Sigmoid colon (tissue), 7 donors: Measurements from ENCODE around the gene KCNJ6. TPM values are rescaled to one million over a fixed set of nuclear protein-coding genes. Genes with fewer than 3 reads are reported as not detected.

ENCODE experiments used
- DNase-seq: peaks from one replicate; pipeline ENCODE4 v3.0.0-alpha.2; 2019
- H3K27ac ChIP-seq, 4 donors: fragments of 200-600 bp; sonication (generic); one replicate each; pipeline ENCODE4 v1.5.1; 2016 to 2019; ENCODE audit warnings: mild to moderate bottlenecking in 1 of 4
- H3K27me3 ChIP-seq, 3 donors: fragments of 200-600 bp; sonication (generic); one replicate each; pipeline ENCODE4 v1.5.1; 2019; ENCODE audit warnings: mild to moderate bottlenecking in 1 of 3
- H3K36me3 ChIP-seq, 4 donors: fragments of 200-600 bp; sonication (generic); one replicate each; pipeline ENCODE4 v1.5.1; 2016 to 2019
- H3K4me1 ChIP-seq, 4 donors: fragments of 200-600 bp; sonication (generic); one replicate each; pipeline ENCODE4 v1.5.1; 2017 to 2019
- H3K4me3 ChIP-seq, 4 donors: fragments of 200-600 bp; sonication (generic); one replicate each; pipeline ENCODE4 v1.5.1; 2017 to 2019; ENCODE audit warnings: mild to moderate bottlenecking in 2 of 4, moderate library complexity in 1 of 4
- H3K9me3 ChIP-seq, 4 donors: fragments of 200-600 bp in 3 of 4; sonication (generic) in 3 of 4; one replicate each; pipeline versions ENCODE4 v1.5.1 to v1.6.1; 2013 to 2019
- EP300 ChIP-seq, 4 donors: sonication (generic); formaldehyde crosslinking; IDR thresholded peaks; one replicate each; pipeline ENCODE4 v1.6.1; 2017; ENCODE audit warnings: antibody characterized with exemption in 4 of 4
- POLR2A ChIP-seq, 2 donors: fragments of 450-650 bp; IDR thresholded peaks; one replicate each; pipeline ENCODE4 v1.6.1; 2016; ENCODE audit warnings: antibody characterized with exemption in 2 of 2, mild to moderate bottlenecking in 2 of 2, moderate library complexity in 2 of 2
- POLR2AphosphoS5 ChIP-seq, 4 donors: sonication (generic); formaldehyde crosslinking; IDR thresholded peaks; one replicate each; pipeline ENCODE4 v1.6.1; 2017; ENCODE audit warnings: antibody characterized with exemption in 4 of 4
- WGBS, 2 donors: extraction: QIAGEN DNeasy Blood & Tissue Kit; methylation state at CpG; one replicate each; pipeline ENCODE4 v1.1.7; 2013; 5-methylcytosine and 5-hydroxymethylcytosine counted together
- intact Hi-C: fragments of 100-400 bp; cut with DNase I; formaldehyde crosslinking; loops from one replicate; pipeline ENCODE4 v1.15.1; 2023
- polyA plus RNA-seq, 3 donors: library from polyadenylated mRNA; stranded (reverse); fragments of 200-250 nt; gene quantifications; one replicate each; pipeline ENCODE4 v1.2.3, GENCODE V29; 2013
- total RNA-seq, 4 donors: library from RNA; depleted of rRNA; stranded (reverse); fragments of >200 nt; gene quantifications; one replicate each; pipeline ENCODE4 v1.1.0, GENCODE V29; 2016
- TF ChIP-seq, protein P1 (sequence below), 4 experiments: fragments of 450-650 bp in 3 of 4; fragments of 200-600 bp in 1 of 4; IDR thresholded peaks; one replicate each; pipeline ENCODE4 v1.5.1; 2016 to 2019; ENCODE audit warnings: antibody characterized with exemption in 4 of 4, mild to moderate bottlenecking in 3 of 4, moderate library complexity in 2 of 4
- donor health status: healthy with polysubstance abuse.
- donor health status: Bipolar disorder and iron deficiency.
- donor health status: healthy.

The KCNJ6 gene
- total and polyA plus RNA-seq, 7 donors, result under 0.01 to 0.04 (median under 0.01) TPM; not detected in 2

DNA sequence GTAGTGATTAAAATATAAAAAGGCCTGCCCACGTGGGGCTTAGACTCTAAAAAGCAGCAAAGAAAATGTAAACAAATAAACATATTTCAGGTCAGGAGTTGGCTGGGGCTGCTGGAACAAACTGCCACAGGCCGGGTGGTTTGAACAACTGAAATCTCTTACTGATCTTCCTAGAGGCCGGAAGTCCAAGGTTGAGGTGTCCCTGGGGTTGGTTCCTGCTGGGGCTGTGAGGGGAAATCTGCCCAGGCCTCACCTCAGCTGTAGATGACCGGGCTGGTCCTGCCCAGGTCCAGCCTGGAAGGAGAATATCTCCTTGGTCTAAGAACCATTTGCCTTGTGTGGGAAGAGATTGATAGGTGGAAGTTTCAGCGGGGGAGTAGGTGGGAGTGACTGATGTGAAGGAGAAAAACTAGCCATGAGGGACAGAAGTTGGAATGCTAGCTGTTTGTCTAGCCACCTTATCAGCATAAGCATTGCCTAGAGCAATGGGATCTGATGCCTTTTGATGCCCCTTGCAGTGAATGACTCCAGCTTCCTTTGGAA is 328.6 kb downstream of the KCNJ6 start:
- Histone ChIP-seq H3K4me3 (no peak overlapping the region), H3K27me3 (no peaks in the 10 kb centered on the region), H3K9me3 (no peaks in the 10 kb centered on the region), H3K27ac (no peak overlapping the region), H3K4me1 (no peaks in the 10 kb centered on the region), H3K36me3 (no peaks in the 10 kb centered on the region)
- no peak for TF ChIP-seq POLR2AphosphoS5 (IDR thresholded peaks at IDR 0.05)
- TF ChIP-seq, protein P1, sequence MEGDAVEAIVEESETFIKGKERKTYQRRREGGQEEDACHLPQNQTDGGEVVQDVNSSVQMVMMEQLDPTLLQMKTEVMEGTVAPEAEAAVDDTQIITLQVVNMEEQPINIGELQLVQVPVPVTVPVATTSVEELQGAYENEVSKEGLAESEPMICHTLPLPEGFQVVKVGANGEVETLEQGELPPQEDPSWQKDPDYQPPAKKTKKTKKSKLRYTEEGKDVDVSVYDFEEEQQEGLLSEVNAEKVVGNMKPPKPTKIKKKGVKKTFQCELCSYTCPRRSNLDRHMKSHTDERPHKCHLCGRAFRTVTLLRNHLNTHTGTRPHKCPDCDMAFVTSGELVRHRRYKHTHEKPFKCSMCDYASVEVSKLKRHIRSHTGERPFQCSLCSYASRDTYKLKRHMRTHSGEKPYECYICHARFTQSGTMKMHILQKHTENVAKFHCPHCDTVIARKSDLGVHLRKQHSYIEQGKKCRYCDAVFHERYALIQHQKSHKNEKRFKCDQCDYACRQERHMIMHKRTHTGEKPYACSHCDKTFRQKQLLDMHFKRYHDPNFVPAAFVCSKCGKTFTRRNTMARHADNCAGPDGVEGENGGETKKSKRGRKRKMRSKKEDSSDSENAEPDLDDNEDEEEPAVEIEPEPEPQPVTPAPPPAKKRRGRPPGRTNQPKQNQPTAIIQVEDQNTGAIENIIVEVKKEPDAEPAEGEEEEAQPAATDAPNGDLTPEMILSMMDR (IDR thresholded peaks at IDR 0.05), result no peak
- no peak for TF ChIP-seq POLR2A (IDR thresholded peaks at IDR 0.05)
- TF ChIP-seq EP300 (IDR thresholded peaks at IDR 0.05), result no peak
- no peak for DNase-seq
- intact Hi-C loops, result no loop called here
- 72 to 85% methylated on average over 5 of the region's 5 CpGs for WGBS, 2 donors

DNA sequence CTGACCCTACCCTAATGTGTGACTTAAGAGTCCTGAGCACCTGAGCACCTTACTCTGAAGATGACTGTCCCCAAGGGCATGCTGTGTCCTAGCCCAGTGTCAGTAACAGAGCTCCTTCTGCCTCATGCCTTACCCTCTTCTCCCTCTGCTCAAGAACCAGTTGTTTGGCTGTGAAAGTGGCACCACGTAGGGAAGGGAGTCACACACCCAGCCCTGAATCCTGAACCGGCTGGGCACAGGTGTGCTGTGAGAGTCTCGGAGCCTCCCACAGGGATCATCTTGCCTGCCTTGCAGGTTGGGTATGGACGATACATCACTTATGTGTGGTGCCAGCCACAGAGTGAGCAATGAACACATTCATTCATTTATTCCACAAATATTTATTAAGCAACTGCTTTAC is 329.1 kb downstream of the KCNJ6 start:
- no peaks in the 10 kb centered on the region for H3K4me1 ChIP-seq
- H3K36me3 ChIP-seq, result no peaks in the 10 kb centered on the region
- no peak overlapping the region for H3K27ac ChIP-seq
- WGBS, 2 donors, result 91 to 93% methylated on average over 4 of the region's 4 CpGs
- DNase-seq, result no peak
- TF ChIP-seq POLR2AphosphoS5 (IDR thresholded peaks at IDR 0.05) (no peak), EP300 (IDR thresholded peaks at IDR 0.05) (no peak), POLR2A (IDR thresholded peaks at IDR 0.05) (no peak)
- TF ChIP-seq, protein P1 (IDR thresholded peaks at IDR 0.05), result no peak
- H3K27me3 ChIP-seq, result no peaks in the 10 kb centered on the region
- intact Hi-C loops, result no loop called here
- H3K9me3 ChIP-seq, result no peaks in the 10 kb centered on the region
- no peak overlapping the region for H3K4me3 ChIP-seq

DNA sequence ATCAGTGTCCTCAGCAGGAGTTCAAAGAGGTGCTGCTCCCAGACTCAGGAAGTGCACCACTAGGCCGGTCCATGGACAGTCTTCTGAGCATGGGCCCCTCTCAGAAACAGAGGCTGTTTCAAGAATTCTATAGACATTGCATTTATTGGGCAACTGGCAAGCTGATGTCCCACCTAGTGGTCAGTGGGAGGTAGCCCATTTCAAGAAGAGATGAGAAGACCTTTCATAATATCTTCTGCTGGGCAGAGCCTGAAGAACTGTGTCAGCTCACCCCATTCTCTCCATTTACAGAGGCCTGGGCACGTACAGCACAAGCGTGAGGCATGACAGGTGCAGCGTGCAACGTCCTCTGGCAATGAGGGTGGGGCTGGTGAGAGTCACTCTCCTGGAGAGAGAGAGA is 333.7 kb downstream of the KCNJ6 start:
- H3K9me3 ChIP-seq, result peaks cover 0 to 8% (median 6%) of the 10 kb centered on the region in 4 donors
- no peak overlapping the region for H3K4me3 ChIP-seq
- H3K4me1 ChIP-seq, result no peaks in the 10 kb centered on the region
- TF ChIP-seq POLR2A (IDR thresholded peaks at IDR 0.05) (no peak), EP300 (IDR thresholded peaks at IDR 0.05) (no peak), POLR2AphosphoS5 (IDR thresholded peaks at IDR 0.05) (no peak)
- TF ChIP-seq, protein P1 (IDR thresholded peaks at IDR 0.05), result peak; percentile 7 to 71 (median 57)
- 24 to 51% methylated on average over 5 of the region's 5 CpGs for WGBS, 2 donors
- no peak for DNase-seq
- no peak overlapping the region for H3K27ac ChIP-seq
- H3K27me3 ChIP-seq, result no peaks in the 10 kb centered on the region
- H3K36me3 ChIP-seq, result no peaks in the 10 kb centered on the region
- intact Hi-C loops, result no loop called here

DNA sequence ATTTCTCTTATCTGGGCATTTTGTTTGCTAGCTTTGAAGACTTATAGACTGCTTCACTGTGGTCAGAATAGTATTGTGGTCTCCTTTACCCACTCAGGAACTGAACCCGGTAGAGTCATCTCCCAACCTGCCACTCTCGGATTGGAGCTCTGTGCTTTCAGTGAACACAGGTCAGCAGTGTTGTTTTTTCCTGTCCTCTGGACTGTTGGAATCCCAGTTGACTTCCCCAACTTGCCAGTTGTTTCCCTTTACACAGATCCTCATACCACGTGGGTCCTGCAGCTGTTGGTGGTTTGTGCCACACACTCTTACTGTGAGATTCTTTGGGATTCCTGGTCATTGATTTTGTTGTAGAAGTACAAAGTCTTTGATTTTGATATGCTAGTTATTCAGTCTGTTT is 335.6 kb downstream of the KCNJ6 start:
- WGBS, 2 donors, result 48 to 69% methylated on average over 3 of the region's 3 CpGs
- no peak for TF ChIP-seq POLR2AphosphoS5 (IDR thresholded peaks at IDR 0.05)
- no peak for TF ChIP-seq POLR2A (IDR thresholded peaks at IDR 0.05)
- TF ChIP-seq, protein P1 (IDR thresholded peaks at IDR 0.05), result no peak
- TF ChIP-seq EP300 (IDR thresholded peaks at IDR 0.05), result no peak
- no peak for DNase-seq
- Histone ChIP-seq H3K36me3 (no peaks in the 10 kb centered on the region), H3K27me3 (no peaks in the 10 kb centered on the region), H3K9me3 (peaks cover 0 to 8% (median 6%) of the 10 kb centered on the region in 4 donors), H3K4me3 (no peak overlapping the region), H3K27ac (no peak overlapping the region), H3K4me1 (no peaks in the 10 kb centered on the region)
- intact Hi-C loops, result no loop called here

DNA sequence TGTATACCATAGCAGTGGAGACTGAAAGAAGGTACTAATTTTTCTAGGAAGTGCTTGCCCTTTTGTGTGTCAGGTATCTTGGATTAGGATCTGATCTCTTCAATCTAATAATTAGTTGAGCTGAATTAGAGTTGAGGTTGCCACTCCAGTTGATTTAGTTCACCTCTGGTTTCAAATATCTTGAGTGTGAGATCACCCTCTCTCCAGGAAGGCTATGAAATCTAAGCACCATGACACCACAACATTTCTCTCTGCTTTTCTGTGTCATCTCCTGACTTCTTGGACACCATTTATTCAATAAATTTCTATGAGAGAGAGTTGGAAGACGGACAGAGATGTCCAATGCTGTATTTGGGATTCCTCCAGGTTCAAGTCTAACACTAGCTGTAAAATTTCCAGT is 336.9 kb downstream of the KCNJ6 start:
- Histone ChIP-seq H3K4me3 (no peak overlapping the region), H3K27ac (no peak overlapping the region), H3K9me3 (peaks cover 0 to 8% (median 6%) of the 10 kb centered on the region in 4 donors), H3K27me3 (no peaks in the 10 kb centered on the region), H3K4me1 (no peaks in the 10 kb centered on the region), H3K36me3 (no peaks in the 10 kb centered on the region)
- intact Hi-C loops, result no loop called here
- TF ChIP-seq EP300 (IDR thresholded peaks at IDR 0.05), result no peak
- no peak for TF ChIP-seq POLR2A (IDR thresholded peaks at IDR 0.05)
- TF ChIP-seq POLR2AphosphoS5 (IDR thresholded peaks at IDR 0.05), result no peak
- TF ChIP-seq, protein P1 (IDR thresholded peaks at IDR 0.05), result no peak
- 83 to 85% methylated on average over 1 of the region's 1 CpG for WGBS, 2 donors
- no peak for DNase-seq
